OCI-M2 (cell line): ENCODE results near the gene CCSER1.
"Not testable (repeated sequence)": the region's sequence is repeated elsewhere in the genome, so short reads cannot be mapped to it uniquely, and the experiment has no call there.

Experiments
- DNase-seq: peaks from one replicate; lab custom pipeline; 2025; ENCODE audit not compliant: unreplicated experiment; lab: John Stamatoyannopoulos, UW

Gene CCSER1

GRCh38 chr4:91621446-91621845 is 1494.3 kb downstream of the CCSER1 start:
- no peak for DNase-seq

- no peak for DNase-seq
Measured at GRCh38 chr4:91622925-91623602, 1495.9 kb downstream of the CCSER1 start.

DNA sequence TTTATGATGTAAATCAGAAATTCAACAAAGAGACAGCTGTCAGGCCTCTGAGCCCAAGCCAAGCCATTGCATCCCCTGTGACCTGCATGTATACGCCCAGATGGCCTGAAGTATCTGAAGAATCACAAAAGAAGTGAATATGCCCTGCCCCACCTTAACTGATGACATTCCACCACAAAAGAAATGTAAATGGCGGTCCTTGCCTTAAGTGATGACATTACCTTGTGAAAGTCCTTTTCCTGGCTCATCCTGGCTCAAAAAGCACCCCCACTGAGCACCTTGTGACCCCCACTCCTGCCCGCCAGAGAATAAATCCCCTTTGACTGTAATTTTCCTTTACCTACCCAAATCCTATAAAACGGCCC is 1496.4 kb downstream of the CCSER1 start:
- not testable (repeated sequence) for DNase-seq

GRCh38 chr4:91630054-91630453 is 1502.9 kb downstream of the CCSER1 start:
- no peak for DNase-seq

GRCh38 chr4:91630764-91631163 is 1503.6 kb downstream of the CCSER1 start:
- DNase-seq: no peak

DNA sequence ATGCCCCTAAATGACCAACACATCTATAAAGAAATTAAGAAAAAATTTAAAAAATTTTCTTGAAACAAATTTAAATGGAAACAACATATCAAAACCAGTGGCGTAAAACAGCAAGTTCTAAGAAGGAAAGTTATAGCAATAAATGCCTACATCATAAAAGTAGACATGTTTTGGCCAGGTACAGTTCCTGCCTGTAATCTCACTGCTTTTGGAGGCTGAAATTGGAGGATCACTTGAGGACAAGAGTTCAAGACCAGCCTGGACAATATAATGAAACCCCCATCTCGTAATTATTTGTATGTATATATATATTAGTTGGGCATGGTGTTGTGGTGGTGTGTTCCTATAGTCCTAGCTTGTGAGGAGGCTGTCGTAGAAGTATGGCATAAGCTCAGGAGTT is 1504.1 kb downstream of the CCSER1 start:
- no peak for DNase-seq

- DNase-seq: no peak
Measured at GRCh38 chr4:91636083-91636482, 1508.9 kb downstream of the CCSER1 start.
